Activated CD4-positive, alpha-beta T cell treated with anti-CD3 and anti-CD28 coated beads, Interleukin-10, Interleukin-2, amounts not matched to agents 100 ng/mL and 50 ng/mL, durations not matched to agents 16 hours and 8 hours (primary cell): ENCODE data around the gene LPAR2.
"Not testable (repeated sequence)": the region's sequence is repeated elsewhere in the genome, so short reads cannot be mapped to it uniquely, and the experiment has no call there.

Experiments used
- DNase-seq: peaks from one replicate; pipeline ENCODE4 v3.0.0-alpha.2; 2020

Gene LPAR2

GRCh38 chr19:19628501-19629134 lies 598 bp upstream of the LPAR2 start:
- peak; percentile 35 for DNase-seq

GRCh38 chr19:19626516-19627472 lies 1.2 kb downstream of the LPAR2 start:
- no peak for DNase-seq

GRCh38 chr19:19624032-19624570 lies 3.9 kb downstream of the LPAR2 start:
- no peak for DNase-seq

- no peak for DNase-seq
Observed at GRCh38 chr19:19623383-19623782, 4.6 kb downstream of the LPAR2 start.

- DNase-seq = no peak
Observed at GRCh38 chr19:19619849-19620210, 8.2 kb downstream of the LPAR2 start.

GRCh38 chr19:19619181-19619848 lies 8.7 kb downstream of the LPAR2 start:
- no peak for DNase-seq

- DNase-seq = peak; percentile 99
Observed at GRCh38 chr19:19618219-19619051, 9.6 kb downstream of the LPAR2 start, which contains the start of gene PBX4. TSS of gene PBX4 (minus strand) at chr19:19618687. CDS start at chr19:19618629, 58 bp downstream.

- DNase-seq = peak; percentile 70
Observed at GRCh38 chr19:19615086-19615485, 12.9 kb downstream of the LPAR2 start.

- DNase-seq = no peak
Observed at GRCh38 chr19:19613506-19613905, 14.5 kb downstream of the LPAR2 start.

- no peak for DNase-seq
Observed at GRCh38 chr19:19610376-19611202, 17.4 kb downstream of the LPAR2 start.

- not testable (repeated sequence) for DNase-seq
Observed at GRCh38 chr19:19606686-19607085, 21.3 kb downstream of the LPAR2 start.

GRCh38 chr19:19606021-19606420 lies 22.0 kb downstream of the LPAR2 start:
- peak; percentile 78 for DNase-seq

GRCh38 chr19:19602713-19603324 lies 25.2 kb downstream of the LPAR2 start:
- DNase-seq = no peak

- peak; percentile 28 for DNase-seq
Observed at GRCh38 chr19:19602136-19602712, 25.8 kb downstream of the LPAR2 start.

- DNase-seq = peak; percentile 41
Observed at GRCh38 chr19:19600793-19601330, 27.2 kb downstream of the LPAR2 start.

- DNase-seq = peak; percentile 82
Observed at GRCh38 chr19:19598728-19599451, 29.1 kb downstream of the LPAR2 start.

GRCh38 chr19:19597809-19598306 lies 30.2 kb downstream of the LPAR2 start:
- DNase-seq = peak; percentile 95

GRCh38 chr19:19595171-19595701 lies 32.8 kb downstream of the LPAR2 start:
- DNase-seq = peak; percentile 18

GRCh38 chr19:19594381-19594780 lies 33.6 kb downstream of the LPAR2 start:
- DNase-seq = peak; percentile 43
